DOHH2 (cell line): ENCODE results near the gene SCARF1.

Experiments
- EZH2phosphoT487 ChIP-seq: fragments of 200-600 bp; sonication (generic); IDR thresholded peaks from 2 replicates; pipeline ENCODE4 v1.6.1; 2017; ENCODE audit warnings: borderline replicate concordance, mild to moderate bottlenecking, antibody characterized with exemption, low read length, moderate library complexity, mixed read lengths
- TF ChIP-seq, protein P1 (sequence below): fragments of 200-600 bp; sonication (generic); IDR thresholded peaks from one replicate; pipeline ENCODE4 v1.5.1; 2014; ENCODE audit warnings: antibody characterized with exemption, mild to moderate bottlenecking, low read depth, low read length; ENCODE audit not compliant: poor library complexity, severe bottlenecking

DNA sequence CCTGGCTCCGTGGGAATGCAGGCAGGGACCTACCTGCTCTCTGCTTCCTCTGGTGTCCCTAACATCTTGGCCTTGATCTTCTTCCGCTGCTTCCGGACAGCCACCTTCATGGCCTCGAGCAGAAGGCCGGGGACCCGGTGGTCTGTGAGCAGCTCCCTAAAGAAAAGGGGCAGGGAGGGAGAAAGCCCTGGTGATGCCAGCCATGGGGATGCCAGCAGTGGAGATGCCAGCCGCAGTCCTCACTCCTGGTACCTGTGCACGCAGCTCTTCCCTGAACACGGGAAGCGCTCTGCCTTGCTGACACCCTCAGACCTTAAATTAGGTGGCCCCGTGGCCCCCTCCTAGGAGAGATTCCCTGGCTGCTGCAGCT lies 2.3 kb upstream of the SCARF1 start:
- TF ChIP-seq, protein P1, sequence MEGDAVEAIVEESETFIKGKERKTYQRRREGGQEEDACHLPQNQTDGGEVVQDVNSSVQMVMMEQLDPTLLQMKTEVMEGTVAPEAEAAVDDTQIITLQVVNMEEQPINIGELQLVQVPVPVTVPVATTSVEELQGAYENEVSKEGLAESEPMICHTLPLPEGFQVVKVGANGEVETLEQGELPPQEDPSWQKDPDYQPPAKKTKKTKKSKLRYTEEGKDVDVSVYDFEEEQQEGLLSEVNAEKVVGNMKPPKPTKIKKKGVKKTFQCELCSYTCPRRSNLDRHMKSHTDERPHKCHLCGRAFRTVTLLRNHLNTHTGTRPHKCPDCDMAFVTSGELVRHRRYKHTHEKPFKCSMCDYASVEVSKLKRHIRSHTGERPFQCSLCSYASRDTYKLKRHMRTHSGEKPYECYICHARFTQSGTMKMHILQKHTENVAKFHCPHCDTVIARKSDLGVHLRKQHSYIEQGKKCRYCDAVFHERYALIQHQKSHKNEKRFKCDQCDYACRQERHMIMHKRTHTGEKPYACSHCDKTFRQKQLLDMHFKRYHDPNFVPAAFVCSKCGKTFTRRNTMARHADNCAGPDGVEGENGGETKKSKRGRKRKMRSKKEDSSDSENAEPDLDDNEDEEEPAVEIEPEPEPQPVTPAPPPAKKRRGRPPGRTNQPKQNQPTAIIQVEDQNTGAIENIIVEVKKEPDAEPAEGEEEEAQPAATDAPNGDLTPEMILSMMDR = no peak
- TF ChIP-seq EZH2phosphoT487 = no peak
